ENCODE measurements around the gene COPA. TPM values are rescaled to one million over a fixed set of nuclear protein-coding genes. Genes with fewer than 3 reads are reported as not detected.

The COPA gene
- total RNA-seq = 230 and 235 TPM in 2 replicates

DNA sequence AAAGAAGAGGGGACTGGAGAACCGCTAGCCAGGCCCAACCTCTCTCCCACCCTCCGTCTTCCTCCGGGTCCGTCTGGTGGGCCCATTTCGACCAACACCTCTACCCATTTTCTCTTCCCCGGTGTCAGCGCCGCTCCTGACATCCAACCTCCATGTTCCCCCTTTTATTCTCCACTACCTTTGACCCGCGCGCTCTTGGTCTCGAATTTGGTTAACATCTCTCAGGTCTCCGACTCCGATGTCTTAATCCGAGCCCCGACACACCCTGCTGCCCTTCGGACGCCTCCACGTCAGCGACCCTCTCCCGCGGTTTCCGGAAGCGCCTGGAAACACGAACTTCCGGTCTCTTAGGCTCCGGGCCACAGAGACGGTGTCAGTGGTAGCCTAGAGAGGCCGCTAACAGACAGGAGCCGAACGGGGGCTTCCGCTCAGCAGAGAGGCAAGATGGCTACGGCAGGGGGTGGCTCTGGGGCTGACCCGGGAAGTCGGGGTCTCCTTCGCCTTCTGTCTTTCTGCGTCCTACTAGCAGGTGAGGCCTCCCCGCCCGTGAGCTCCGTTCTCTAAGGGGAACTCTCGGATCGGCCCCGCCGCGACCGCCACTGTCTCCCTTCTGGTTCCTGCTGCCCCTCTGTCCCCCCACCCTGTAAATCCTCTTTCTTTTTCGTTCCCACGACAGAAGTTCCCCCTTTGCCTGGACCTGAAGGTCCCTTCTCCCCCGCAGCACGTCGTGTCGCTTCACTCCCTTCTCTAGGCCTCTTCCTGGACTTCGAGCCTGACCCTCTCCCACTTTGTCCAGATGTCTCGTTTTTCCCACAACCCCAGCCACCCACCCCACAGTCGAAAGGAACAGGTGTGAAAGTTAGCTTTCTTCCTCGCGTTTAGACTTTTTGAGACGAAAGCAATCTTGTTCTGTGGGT lies at the start of gene COPA, which contains the start of gene NCSTN:
COPA (minus strand) TSS at position 298 of the 917 bp plus-strand sequence; CDS start at position 218, 80 bp downstream.
NCSTN (plus strand) TSS at position 431 of the 917 bp plus-strand sequence; CDS start at position 445, 14 bp downstream.

DNA sequence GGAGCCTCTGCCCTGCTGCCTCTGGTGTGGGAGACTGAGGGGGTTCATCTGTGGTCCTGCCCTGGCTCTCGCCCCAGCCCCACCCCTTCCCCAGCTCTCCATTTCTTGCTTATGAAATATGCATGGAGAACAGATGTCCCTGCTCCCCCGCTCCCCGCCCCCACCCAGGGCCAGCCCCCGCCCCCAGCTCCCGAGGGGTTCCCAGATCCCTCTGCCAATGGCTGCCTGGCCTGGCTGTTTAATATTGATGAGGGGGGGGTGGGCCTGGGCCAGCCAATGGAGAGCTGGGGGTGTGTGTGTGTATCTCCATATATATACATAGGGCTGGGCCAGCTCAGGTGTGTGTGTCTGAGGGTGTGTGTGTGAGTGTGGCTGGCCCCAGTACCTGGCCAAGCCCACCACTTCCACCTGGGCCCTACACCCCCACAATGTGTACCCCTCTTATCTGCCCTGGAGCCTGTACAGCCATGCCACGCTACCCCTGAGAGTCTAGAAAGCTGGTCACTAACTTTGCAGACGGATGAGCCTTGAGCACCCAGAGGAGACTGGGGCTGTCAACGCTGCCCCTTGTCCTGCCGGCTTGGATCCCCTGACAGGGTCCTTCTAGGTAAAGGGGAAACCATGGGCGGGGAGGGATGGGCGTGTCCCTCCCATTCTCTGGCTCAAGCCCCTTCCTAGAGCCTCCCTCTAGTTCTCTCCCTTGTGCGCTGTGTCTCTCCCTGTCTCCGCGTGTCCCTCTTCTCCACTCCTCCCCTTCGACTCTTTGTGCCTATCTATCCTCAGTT lies 23.9 kb upstream of the COPA start, which contains the start of gene NHLH1:
NHLH1 (plus strand) TSS at position 341 of the 785 bp plus-strand sequence. CDS start 3,661 bp downstream, outside the sequence.

DNA sequence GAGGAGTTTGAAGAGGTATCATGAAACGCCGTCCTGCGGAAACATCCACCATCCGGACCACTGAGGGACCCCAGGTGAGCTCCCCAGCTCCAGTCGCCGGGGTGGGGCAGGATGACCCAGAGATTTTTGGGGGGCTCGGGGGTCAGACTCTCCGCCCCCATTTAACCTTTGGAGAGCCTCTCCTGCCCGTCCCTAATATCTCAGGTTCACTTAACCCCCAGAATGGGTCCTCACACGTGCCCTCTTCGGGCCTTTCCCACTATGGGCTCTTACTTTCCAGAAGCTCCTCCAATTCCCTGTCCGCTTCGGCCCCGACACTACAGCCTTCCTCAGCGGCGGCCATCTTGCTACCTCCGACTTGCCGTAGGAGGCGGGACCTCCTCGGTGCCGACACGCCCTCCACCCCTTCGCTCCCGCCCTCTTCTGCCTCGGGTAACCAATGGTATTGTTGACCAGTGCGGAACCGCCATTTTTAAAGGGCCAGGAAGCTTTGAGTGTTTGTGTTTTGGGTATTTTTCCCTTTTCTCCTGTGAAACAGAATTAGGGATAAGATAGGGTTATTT lies 58.2 kb downstream of the COPA start, which contains the start of gene PEX19:
PEX19 (minus strand) TSS at position 352 of the 563 bp plus-strand sequence; CDS start at position 343, 9 bp downstream.

GRCh38 chr1:160261893-160262794 lies 80.9 kb downstream of the COPA start, which contains the start of gene DCAF8:
DCAF8 (minus strand) TSS chr1:160262549; CDS start chr1:160244008, 18,541 bp downstream.

Other genes starting within 250 kb of the COPA start
- gene IGSF8, start 244.6 kb downstream of the COPA start, total RNA-seq = 6.5 and 7.7 TPM in 2 replicates
- gene ATP1A2, start 227.5 kb downstream of the COPA start, total RNA-seq = not detected in 2 replicates
- not detected in 2 replicates for gene ATP1A4, start 191.6 kb downstream of the COPA start, total RNA-seq
- not detected in 2 replicates for gene CASQ1, start 152.7 kb downstream of the COPA start, total RNA-seq
- 57.3 and 59.6 TPM in 2 replicates for gene PEA15, start 137.9 kb downstream of the COPA start, total RNA-seq
- gene DCAF8, start 80.7 kb downstream of the COPA start, total RNA-seq = 71.6 and 81.7 TPM in 2 replicates
- gene PEX19, start 58.1 kb downstream of the COPA start, total RNA-seq = 29.3 and 32.2 TPM in 2 replicates
- 67.6 and 73.4 TPM in 2 replicates for gene NCSTN, start 133 bp upstream of the COPA start, total RNA-seq
- gene NHLH1, start 23.8 kb upstream of the COPA start, total RNA-seq = under 0.01 TPM in 1 of 2 replicates, not detected in the other
- gene VANGL2, start 57.3 kb upstream of the COPA start, total RNA-seq = not detected in 2 replicates
- gene SLAMF6, start 180.0 kb upstream of the COPA start, total RNA-seq = not detected in 2 replicates
- gene CD84, start 236.2 kb upstream of the COPA start, total RNA-seq = not detected in 2 replicates

All from dermis lymphatic vessel endothelial cell (primary cell).